Suprapubic skin (tissue), 4 donors: ENCODE results near the gene LTA4H. TPM values are rescaled to one million over a fixed set of nuclear protein-coding genes. Genes with fewer than 3 reads are reported as not detected.
"Not testable (repeated sequence)": the region's sequence is repeated elsewhere in the genome, so short reads cannot be mapped to it uniquely, and the experiment has no call there.

Experiments used
- DNase-seq, 2 donors: peaks; one replicate each; pipeline ENCODE4 v3.0.0-alpha.2; 2019; ENCODE audit warnings: low spot score in 2 of 2
- H3K27ac ChIP-seq: fragments of 200-600 bp; sonication (generic); one replicate; pipeline ENCODE4 v1.5.1; 2019
- H3K27me3 ChIP-seq: fragments of 200-600 bp; sonication (generic); one replicate; pipeline ENCODE4 v1.5.1; 2019
- H3K36me3 ChIP-seq: fragments of 200-600 bp; sonication (generic); one replicate; pipeline ENCODE4 v1.5.1; 2019
- H3K4me1 ChIP-seq: fragments of 200-600 bp; sonication (generic); one replicate; pipeline ENCODE4 v1.5.1; 2019
- H3K4me3 ChIP-seq: fragments of 200-600 bp; sonication (generic); one replicate; pipeline ENCODE4 v1.5.1; 2019; ENCODE audit warnings: mild to moderate bottlenecking
- H3K9me3 ChIP-seq: fragments of 200-600 bp; sonication (generic); one replicate; pipeline ENCODE4 v1.5.1; 2019
- EP300 ChIP-seq: sonication (generic); formaldehyde crosslinking; IDR thresholded peaks from one replicate; pipeline ENCODE4 v1.6.1; 2017; ENCODE audit warnings: antibody characterized with exemption
- POLR2A ChIP-seq, 2 donors: fragments of 450-650 bp; IDR thresholded peaks; one replicate each; pipeline ENCODE4 v1.6.1; 2017; ENCODE audit warnings: antibody characterized with exemption in 2 of 2, mild to moderate bottlenecking in 2 of 2, moderate library complexity in 2 of 2
- POLR2AphosphoS5 ChIP-seq, 3 donors: sonication (generic); formaldehyde crosslinking; IDR thresholded peaks; one replicate each; pipeline ENCODE4 v1.6.1; 2017; ENCODE audit warnings: antibody characterized with exemption in 3 of 3
- WGBS: methylation state at CpG from one replicate; pipeline ENCODE4 v1.1.5; 2018; 5-methylcytosine and 5-hydroxymethylcytosine counted together
- total RNA-seq, 4 donors: library from RNA; depleted of rRNA; stranded (reverse); fragments of >200 nt; gene quantifications; one replicate each; pipeline ENCODE4 v1.1.0, GENCODE V29; 2016
- TF ChIP-seq, protein P1 (sequence below), 2 donors: fragments of 200-600 bp in 1 of 2; fragments of 450-650 bp in 1 of 2; sonication (generic) in 1 of 2; IDR thresholded peaks; one replicate each; pipeline ENCODE4 v1.5.1; 2016 to 2019; ENCODE audit warnings: antibody characterized with exemption in 2 of 2, mild to moderate bottlenecking in 1 of 2, moderate library complexity in 1 of 2

Gene LTA4H
- total RNA-seq, 4 donors from 2014 or later = 61.8 to 89.7 (median 80.1) TPM

DNA sequence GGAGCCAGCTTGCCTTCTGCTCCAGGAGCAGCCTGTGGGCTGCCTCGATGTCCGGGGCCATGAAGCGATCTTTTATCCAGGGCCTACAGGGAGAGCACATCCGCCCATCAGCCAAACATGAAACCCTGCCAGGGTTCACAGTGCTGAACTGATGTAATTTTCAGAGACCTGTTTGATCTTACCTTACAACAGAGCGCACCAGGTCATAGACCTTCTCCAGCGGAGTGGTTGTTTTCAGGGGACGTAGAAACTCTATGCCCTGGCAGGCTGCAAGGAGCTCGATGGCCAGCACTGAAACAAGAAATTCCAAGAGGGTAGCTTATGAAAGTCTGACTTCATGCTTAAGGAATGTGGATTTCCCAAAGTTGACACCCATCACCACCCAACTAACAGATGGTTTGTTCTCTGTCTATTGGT lies 59.0 kb downstream of the LTA4H start:
- no peaks in the 10 kb centered on the region for H3K9me3 ChIP-seq
- 84% methylated on average over 8 of the region's 8 CpGs for WGBS
- peak in 1 of 2 donors; percentile 28 for DNase-seq
- H3K4me3 ChIP-seq = no peak overlapping the region
- no peak overlapping the region for H3K27ac ChIP-seq
- TF ChIP-seq EP300 (no peak), POLR2AphosphoS5 (IDR thresholded peaks at IDR 0.05) (no peak), POLR2A (IDR thresholded peaks at IDR 0.05) (no peak)
- TF ChIP-seq, protein P1, sequence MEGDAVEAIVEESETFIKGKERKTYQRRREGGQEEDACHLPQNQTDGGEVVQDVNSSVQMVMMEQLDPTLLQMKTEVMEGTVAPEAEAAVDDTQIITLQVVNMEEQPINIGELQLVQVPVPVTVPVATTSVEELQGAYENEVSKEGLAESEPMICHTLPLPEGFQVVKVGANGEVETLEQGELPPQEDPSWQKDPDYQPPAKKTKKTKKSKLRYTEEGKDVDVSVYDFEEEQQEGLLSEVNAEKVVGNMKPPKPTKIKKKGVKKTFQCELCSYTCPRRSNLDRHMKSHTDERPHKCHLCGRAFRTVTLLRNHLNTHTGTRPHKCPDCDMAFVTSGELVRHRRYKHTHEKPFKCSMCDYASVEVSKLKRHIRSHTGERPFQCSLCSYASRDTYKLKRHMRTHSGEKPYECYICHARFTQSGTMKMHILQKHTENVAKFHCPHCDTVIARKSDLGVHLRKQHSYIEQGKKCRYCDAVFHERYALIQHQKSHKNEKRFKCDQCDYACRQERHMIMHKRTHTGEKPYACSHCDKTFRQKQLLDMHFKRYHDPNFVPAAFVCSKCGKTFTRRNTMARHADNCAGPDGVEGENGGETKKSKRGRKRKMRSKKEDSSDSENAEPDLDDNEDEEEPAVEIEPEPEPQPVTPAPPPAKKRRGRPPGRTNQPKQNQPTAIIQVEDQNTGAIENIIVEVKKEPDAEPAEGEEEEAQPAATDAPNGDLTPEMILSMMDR (IDR thresholded peaks at IDR 0.05) = no peak
- no peaks in the 10 kb centered on the region for H3K36me3 ChIP-seq
- no peaks in the 10 kb centered on the region for H3K27me3 ChIP-seq
- no peaks in the 10 kb centered on the region for H3K4me1 ChIP-seq

DNA sequence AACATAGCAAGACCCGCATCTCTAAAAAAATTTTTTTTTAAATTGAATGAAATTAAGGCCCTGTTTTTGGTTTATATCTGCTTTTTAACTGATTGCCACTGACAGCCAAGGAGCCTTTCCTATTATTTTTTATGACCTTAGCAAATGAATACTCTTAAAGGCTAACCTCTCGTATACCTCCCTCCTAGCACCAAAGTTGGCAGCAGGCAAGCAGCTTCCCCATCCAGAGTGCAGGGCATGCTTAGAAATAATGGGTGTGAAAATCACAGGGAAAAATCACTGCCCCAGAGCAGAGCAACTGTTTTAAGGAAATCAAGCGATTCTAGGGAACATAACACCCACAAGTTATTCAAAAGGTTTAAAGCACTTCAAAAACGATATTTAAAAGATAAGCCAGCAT lies 59.9 kb downstream of the LTA4H start:
- H3K4me1 ChIP-seq = no peaks in the 10 kb centered on the region
- no peak for DNase-seq

DNA sequence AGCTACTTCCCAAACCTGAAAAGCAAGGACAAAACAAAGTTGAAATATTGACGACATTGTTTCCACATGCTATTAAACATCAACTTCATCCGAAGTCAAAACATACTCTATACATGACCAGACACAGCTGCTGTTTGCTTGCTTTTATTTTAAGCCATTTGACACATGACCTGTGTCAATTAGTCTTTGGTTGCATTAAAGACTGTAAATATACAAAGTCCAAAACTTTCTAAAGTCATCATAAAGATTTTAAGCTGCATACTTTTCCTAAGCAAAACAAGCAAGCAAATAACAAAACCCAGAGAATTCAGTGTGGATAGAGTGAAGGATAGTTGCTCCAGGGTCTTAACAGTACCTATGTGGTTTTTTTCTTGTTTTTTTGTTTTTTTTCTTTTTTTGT lies 61.0 kb downstream of the LTA4H start:
- no peaks in the 10 kb centered on the region for H3K9me3 ChIP-seq
- no peak for DNase-seq
- H3K27ac ChIP-seq = no peak overlapping the region
- H3K36me3 ChIP-seq = no peaks in the 10 kb centered on the region
- TF ChIP-seq POLR2AphosphoS5 (IDR thresholded peaks at IDR 0.05) (no peak), EP300 (no peak), POLR2A (IDR thresholded peaks at IDR 0.05) (no peak)
- TF ChIP-seq, protein P1 (IDR thresholded peaks at IDR 0.05) = no peak
- no peak overlapping the region for H3K4me3 ChIP-seq
- H3K27me3 ChIP-seq = no peaks in the 10 kb centered on the region
- no peaks in the 10 kb centered on the region for H3K4me1 ChIP-seq
- 69% methylated on average over 2 of the region's 2 CpGs for WGBS

More for the DNA sequence above, 59.9 kb downstream of the LTA4H start:
- Histone ChIP-seq H3K36me3 (no peaks in the 10 kb centered on the region), H3K27me3 (no peaks in the 10 kb centered on the region), H3K4me3 (no peak overlapping the region), H3K27ac (no peak overlapping the region), H3K9me3 (no peaks in the 10 kb centered on the region)
- WGBS = 95% methylated on average over 4 of the region's 4 CpGs
- TF ChIP-seq, protein P1 (IDR thresholded peaks at IDR 0.05) = no peak
- TF ChIP-seq POLR2AphosphoS5 (IDR thresholded peaks at IDR 0.05) (no peak), EP300 (no peak), POLR2A (IDR thresholded peaks at IDR 0.05) (no peak)

- no peak for DNase-seq
- no peak overlapping the region for H3K4me3 ChIP-seq
- no peak overlapping the region for H3K27ac ChIP-seq
- H3K4me1 ChIP-seq = no peaks in the 10 kb centered on the region
- WGBS = 67% methylated on average over 4 of the region's 4 CpGs
- H3K27me3 ChIP-seq = no peaks in the 10 kb centered on the region
- TF ChIP-seq, protein P1 (IDR thresholded peaks at IDR 0.05) = no peak
- TF ChIP-seq EP300 (no peak), POLR2A (IDR thresholded peaks at IDR 0.05) (no peak), POLR2AphosphoS5 (IDR thresholded peaks at IDR 0.05) (no peak)
- H3K9me3 ChIP-seq = no peaks in the 10 kb centered on the region
- H3K36me3 ChIP-seq = no peaks in the 10 kb centered on the region
Observed at GRCh38 chr12:95972832-95973456, 62.4 kb downstream of the LTA4H start.

DNA sequence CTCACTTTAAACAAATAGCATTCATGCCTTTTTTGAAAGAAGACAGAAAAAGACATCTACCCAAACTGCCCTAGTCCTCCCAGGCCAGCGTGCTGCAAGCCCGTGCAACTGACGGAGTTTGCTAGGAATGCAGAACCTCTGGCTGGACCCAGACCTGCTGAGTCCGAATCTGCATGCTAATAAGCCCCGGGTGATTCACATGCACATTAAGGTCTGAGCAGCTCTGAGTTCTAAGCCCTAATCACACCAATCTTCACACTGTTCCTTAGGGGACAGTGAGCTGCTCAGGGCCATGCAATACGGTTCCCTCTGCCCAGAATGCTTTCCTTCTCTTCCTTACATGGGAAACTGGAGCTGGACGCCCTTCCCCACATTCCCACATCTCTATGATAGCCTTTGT lies 64.5 kb downstream of the LTA4H start:
- Histone ChIP-seq H3K4me3 (no peak overlapping the region), H3K27me3 (no peaks in the 10 kb centered on the region), H3K36me3 (no peaks in the 10 kb centered on the region), H3K9me3 (no peaks in the 10 kb centered on the region), H3K27ac (no peak overlapping the region), H3K4me1 (no peaks in the 10 kb centered on the region)
- 56% methylated on average over 7 of the region's 7 CpGs for WGBS
- DNase-seq = no peak
- TF ChIP-seq POLR2AphosphoS5 (IDR thresholded peaks at IDR 0.05) (no peak), POLR2A (IDR thresholded peaks at IDR 0.05) (no peak), EP300 (no peak)
- TF ChIP-seq, protein P1 (IDR thresholded peaks at IDR 0.05) = no peak

GRCh38 chr12:95969116-95969515 lies 66.3 kb downstream of the LTA4H start:
- not testable (repeated sequence) for DNase-seq, H3K36me3 ChIP-seq, H3K27me3 ChIP-seq, H3K9me3 ChIP-seq, H3K4me1 ChIP-seq, H3K4me3 ChIP-seq, H3K27ac ChIP-seq
- WGBS = 97% methylated on average over 6 of the region's 28 CpGs
